ENCODE results near the gene MARK1. TPM values are rescaled to one million over a fixed set of nuclear protein-coding genes. Genes with fewer than 3 reads are reported as not detected.

The MARK1 gene
- total and polyA plus RNA-seq, 2 of the 13 experiments (the other 11 are each of a cell fraction or from before 2014, with no cell fraction given): not detected

GRCh38 chr1:220698607-220699016, 170.7 kb downstream of the MARK1 start (continued):
- TF ChIP-seq, protein P1, sequence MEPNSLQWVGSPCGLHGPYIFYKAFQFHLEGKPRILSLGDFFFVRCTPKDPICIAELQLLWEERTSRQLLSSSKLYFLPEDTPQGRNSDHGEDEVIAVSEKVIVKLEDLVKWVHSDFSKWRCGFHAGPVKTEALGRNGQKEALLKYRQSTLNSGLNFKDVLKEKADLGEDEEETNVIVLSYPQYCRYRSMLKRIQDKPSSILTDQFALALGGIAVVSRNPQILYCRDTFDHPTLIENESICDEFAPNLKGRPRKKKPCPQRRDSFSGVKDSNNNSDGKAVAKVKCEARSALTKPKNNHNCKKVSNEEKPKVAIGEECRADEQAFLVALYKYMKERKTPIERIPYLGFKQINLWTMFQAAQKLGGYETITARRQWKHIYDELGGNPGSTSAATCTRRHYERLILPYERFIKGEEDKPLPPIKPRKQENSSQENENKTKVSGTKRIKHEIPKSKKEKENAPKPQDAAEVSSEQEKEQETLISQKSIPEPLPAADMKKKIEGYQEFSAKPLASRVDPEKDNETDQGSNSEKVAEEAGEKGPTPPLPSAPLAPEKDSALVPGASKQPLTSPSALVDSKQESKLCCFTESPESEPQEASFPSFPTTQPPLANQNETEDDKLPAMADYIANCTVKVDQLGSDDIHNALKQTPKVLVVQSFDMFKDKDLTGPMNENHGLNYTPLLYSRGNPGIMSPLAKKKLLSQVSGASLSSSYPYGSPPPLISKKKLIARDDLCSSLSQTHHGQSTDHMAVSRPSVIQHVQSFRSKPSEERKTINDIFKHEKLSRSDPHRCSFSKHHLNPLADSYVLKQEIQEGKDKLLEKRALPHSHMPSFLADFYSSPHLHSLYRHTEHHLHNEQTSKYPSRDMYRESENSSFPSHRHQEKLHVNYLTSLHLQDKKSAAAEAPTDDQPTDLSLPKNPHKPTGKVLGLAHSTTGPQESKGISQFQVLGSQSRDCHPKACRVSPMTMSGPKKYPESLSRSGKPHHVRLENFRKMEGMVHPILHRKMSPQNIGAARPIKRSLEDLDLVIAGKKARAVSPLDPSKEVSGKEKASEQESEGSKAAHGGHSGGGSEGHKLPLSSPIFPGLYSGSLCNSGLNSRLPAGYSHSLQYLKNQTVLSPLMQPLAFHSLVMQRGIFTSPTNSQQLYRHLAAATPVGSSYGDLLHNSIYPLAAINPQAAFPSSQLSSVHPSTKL (CRISPR knock-in tag; IDR thresholded peaks at IDR 0.05): peak; percentile 89
- TF ChIP-seq SMAD1 (CRISPR knock-in tag; IDR thresholded peaks at IDR 0.05; ENCODE audit: borderline replicate concordance, low read depth) (no peak), CENPT (CRISPR knock-in tag; IDR thresholded peaks at IDR 0.05; ENCODE audit: low read depth) (no peak), MTA3 (CRISPR knock-in tag; IDR thresholded peaks at IDR 0.05) (no peak), CEBPB (IDR thresholded peaks at IDR 0.05; ENCODE audit: borderline replicate concordance, low read depth, low read length) (peak; percentile 75; the same call in 1 of the 2 replicates), NONO (IDR thresholded peaks at IDR 0.05) (no peak), NONO (CRISPR knock-in tag; conservative IDR thresholded peaks at IDR 0.05) (no peak), ZNF598 (CRISPR knock-in tag; IDR thresholded peaks at IDR 0.05; ENCODE audit: borderline replicate concordance) (no peak), SALL1 (CRISPR knock-in tag; IDR thresholded peaks at IDR 0.05) (peak; percentile 26; the same call in 1 of the 2 replicates), PPARG (CRISPR knock-in tag; conservative IDR thresholded peaks at IDR 0.05) (peak; percentile 31; the same call in 1 of the 2 replicates), RXRA (CRISPR knock-in tag; IDR thresholded peaks at IDR 0.05) (peak; percentile 79; the same call in 1 of the 2 replicates), CEBPG (CRISPR knock-in tag; IDR thresholded peaks at IDR 0.05) (peak; percentile 77), BATF2 (CRISPR knock-in tag; IDR thresholded peaks at IDR 0.05) (no peak), ZMYM2 (CRISPR knock-in tag; IDR thresholded peaks at IDR 0.05) (no peak), SIX4 (CRISPR knock-in tag; IDR thresholded peaks at IDR 0.05) (peak; percentile 46; the same call in 1 of the 2 replicates), KLF16 (CRISPR knock-in tag; IDR thresholded peaks at IDR 0.05) (peak in 1 of 2 experiments; percentile 32; a peak in 1 of 4 replicates), SOX13 (IDR thresholded peaks at IDR 0.05) (no peak), SOX13 (CRISPR knock-in tag; conservative IDR thresholded peaks at IDR 0.05 in 1 of 2, IDR thresholded peaks at IDR 0.05 in 1 of 2) (peak in 1 of 2 experiments; percentile 44; a peak in 1 of 4 replicates), MED1 (CRISPR knock-in tag; IDR thresholded peaks at IDR 0.05) (peak; percentile 68), ZSCAN12 (CRISPR knock-in tag; IDR thresholded peaks at IDR 0.05) (no peak), MLXIP (CRISPR knock-in tag; IDR thresholded peaks at IDR 0.05; ENCODE audit: borderline replicate concordance) (no peak), ZNF12 (CRISPR knock-in tag; IDR thresholded peaks at IDR 0.05) (no peak), ZNF660 (CRISPR knock-in tag; IDR thresholded peaks at IDR 0.05; ENCODE audit: borderline replicate concordance, low read depth) (no peak)
- TF ChIP-seq, protein P2, sequence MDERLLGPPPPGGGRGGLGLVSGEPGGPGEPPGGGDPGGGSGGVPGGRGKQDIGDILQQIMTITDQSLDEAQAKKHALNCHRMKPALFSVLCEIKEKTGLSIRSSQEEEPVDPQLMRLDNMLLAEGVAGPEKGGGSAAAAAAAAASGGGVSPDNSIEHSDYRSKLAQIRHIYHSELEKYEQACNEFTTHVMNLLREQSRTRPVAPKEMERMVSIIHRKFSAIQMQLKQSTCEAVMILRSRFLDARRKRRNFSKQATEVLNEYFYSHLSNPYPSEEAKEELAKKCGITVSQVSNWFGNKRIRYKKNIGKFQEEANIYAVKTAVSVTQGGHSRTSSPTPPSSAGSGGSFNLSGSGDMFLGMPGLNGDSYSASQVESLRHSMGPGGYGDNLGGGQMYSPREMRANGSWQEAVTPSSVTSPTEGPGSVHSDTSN (CRISPR knock-in tag; IDR thresholded peaks at IDR 0.05): peak; percentile 81
